ENCODE results near the gene NISCH. TPM values are rescaled to one million over a fixed set of nuclear protein-coding genes. Genes with fewer than 3 reads are reported as not detected.

NISCH gene
- total RNA-seq, 1 experiment from 2014 or later = 72.8 TPM

DNA sequence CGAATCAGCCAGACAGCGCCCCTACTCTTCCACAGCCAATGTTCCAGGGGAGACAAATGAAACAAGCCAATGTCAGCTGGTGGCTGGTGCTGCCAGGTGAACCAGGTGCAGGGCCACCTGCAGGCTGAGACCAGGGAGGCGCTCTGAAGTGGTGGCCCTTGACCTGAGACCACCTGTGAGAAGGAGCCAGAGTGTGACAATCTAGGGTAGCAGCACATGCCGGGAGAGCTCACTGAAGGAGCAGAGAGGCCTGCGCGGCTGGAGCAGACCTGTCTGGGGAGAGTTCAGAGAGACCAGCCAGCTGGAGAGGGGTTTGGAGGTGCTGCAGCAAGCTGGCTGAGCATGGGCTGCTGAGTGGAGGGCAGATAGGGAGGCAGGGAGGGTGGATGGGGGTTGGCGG is 39.0 kb downstream of the NISCH start:
- Histone ChIP-seq H3K4me2 (ENCODE audit: low read length) (no peak overlapping the region), H3K9me2 (ENCODE audit: insufficient read depth) (no peaks in the 10 kb centered on the region), H3K9ac (ENCODE audit: low read length) (no peak overlapping the region), H4K20me1 (ENCODE audit: insufficient read depth) (no peaks in the 10 kb centered on the region), H3K79me2 (ENCODE audit: insufficient read depth, low read length) (no peaks in the 10 kb centered on the region), H3K4me1 (ENCODE audit: control insufficient read depth in 1 of 2, insufficient read depth in 2 of 2, low read length in 2 of 2) (no peaks in the 10 kb centered on the region), H3K36me3 (ENCODE audit: control insufficient read depth in 1 of 2, insufficient read depth in 2 of 2, low read length in 2 of 2) (peaks cover 0 to 21% of the 10 kb centered on the region in 2 experiments; a peak in 2 of 4 replicates), H3K27ac (ENCODE audit: low read depth, low read length) (no peak overlapping the region), H2AFZ (ENCODE audit: low read depth, low read length, poor library complexity, severe bottlenecking) (no peak overlapping the region), H3K27me3 (ENCODE audit: insufficient read depth, low read length) (no peaks in the 10 kb centered on the region), H3K4me3 (replicated peaks in 1 of 2; ENCODE audit: low read depth in 1 of 2, low read length in 2 of 2) (no peak overlapping the region), H3K9me3 (ENCODE audit: control insufficient read depth in 1 of 2, insufficient read depth in 1 of 2, low read depth in 1 of 2, low read length in 2 of 2) (no peaks in the 10 kb centered on the region)
- no peak for TF ChIP-seq CBX3 (IDR thresholded peaks at IDR 0.05; ENCODE audit: low read depth)
- ATAC-seq (no peak), DNase-seq (ENCODE audit: low read depth, low spot score) (no peak)
- ChIA-PET POLR2A (interaction anchor here (0.6 kb wide), 1 partner anchor 750 kb away, joined by 3 read pairs; no protein-coding TSS in a partner anchor), CTCF (no interaction called here), RAD21 (ENCODE audit: low non-redundant PET in 1 of 2, low total read pairs in 2 of 2, uncharacterized antibody in 2 of 2, unreplicated experiment in 2 of 2) (no interaction called here)
- intact Hi-C loops (cut with micrococcal nuclease) = no loop called here
- no TSS peak for BruUV-seq (replicated peaks)

DNA sequence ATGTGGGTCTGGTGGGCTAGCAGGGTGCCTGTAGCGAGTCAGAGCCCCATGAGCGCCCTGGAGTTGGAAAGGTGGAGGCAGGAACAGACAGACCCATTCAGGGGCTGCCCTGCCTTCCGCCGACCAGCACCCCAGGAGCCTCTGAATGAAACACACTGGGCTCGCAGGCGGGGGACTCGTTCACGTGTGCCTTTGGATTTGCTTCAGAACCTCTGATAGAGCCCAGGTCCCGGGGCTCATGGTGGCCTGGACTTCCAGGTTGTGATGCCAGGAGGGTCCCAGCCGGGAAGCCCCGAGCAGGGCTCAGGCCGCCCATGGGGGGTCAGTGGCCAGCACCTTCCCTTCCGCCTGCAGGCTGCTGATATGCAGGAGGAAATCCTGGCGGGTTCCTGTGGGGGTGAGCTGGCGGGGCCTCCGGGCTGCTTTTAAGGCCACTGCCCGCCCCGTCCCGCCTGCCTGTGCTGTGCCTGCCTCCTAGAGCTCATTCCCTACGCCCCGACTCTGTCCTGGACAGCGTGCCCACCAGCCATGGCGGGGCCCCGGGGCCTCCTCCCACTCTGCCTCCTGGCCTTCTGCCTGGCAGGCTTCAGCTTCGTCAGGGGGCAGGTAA is 39.6 kb downstream of the NISCH start, which contains the start of gene STAB1:
Gene STAB1 (plus strand): TSS at position 453 of the 610 bp plus-strand sequence. CDS start 76 bp downstream, at position 529.
- no peak within 1 kb of the TSS for H2AFZ ChIP-seq (ENCODE audit: low read depth, low read length, poor library complexity, severe bottlenecking)
- H3K9ac ChIP-seq (ENCODE audit: low read length) = no peak within 1 kb of the TSS
- peaks cover 0 to 19% of the 10 kb centered on the region in 2 experiments; a peak in 2 of 4 replicates for H3K36me3 ChIP-seq (ENCODE audit: control insufficient read depth in 1 of 2, insufficient read depth in 2 of 2, low read length in 2 of 2)
- no peaks in the 10 kb centered on the region for H3K27me3 ChIP-seq (ENCODE audit: insufficient read depth, low read length)
- no peak within 1 kb of the TSS for H3K4me3 ChIP-seq (replicated peaks in 1 of 2; ENCODE audit: low read depth in 1 of 2, low read length in 2 of 2)
- ChIA-PET POLR2A (interaction anchor here (0.6 kb wide), 1 partner anchor 750 kb away, joined by 3 read pairs; no protein-coding TSS in a partner anchor), RAD21 (ENCODE audit: low non-redundant PET in 1 of 2, low total read pairs in 2 of 2, uncharacterized antibody in 2 of 2, unreplicated experiment in 2 of 2) (no interaction called here), CTCF (no interaction called here)
- ATAC-seq (no peak), DNase-seq (ENCODE audit: low read depth, low spot score) (no peak)
- intact Hi-C loops (cut with micrococcal nuclease) = no loop called here
- H3K4me2 ChIP-seq (ENCODE audit: low read length) = no peak within 1 kb of the TSS
- no peaks in the 10 kb centered on the region for H3K79me2 ChIP-seq (ENCODE audit: insufficient read depth, low read length)
- no peaks in the 10 kb centered on the region for H3K9me2 ChIP-seq (ENCODE audit: insufficient read depth)
- no peaks in the 10 kb centered on the region for H3K4me1 ChIP-seq (ENCODE audit: control insufficient read depth in 1 of 2, insufficient read depth in 2 of 2, low read length in 2 of 2)
- no peaks in the 10 kb centered on the region for H3K9me3 ChIP-seq (ENCODE audit: control insufficient read depth in 1 of 2, insufficient read depth in 1 of 2, low read depth in 1 of 2, low read length in 2 of 2)
- H4K20me1 ChIP-seq (ENCODE audit: insufficient read depth) = no peaks in the 10 kb centered on the region
- BruUV-seq (replicated peaks) = no TSS peak
- no peak within 1 kb of the TSS for H3K27ac ChIP-seq (ENCODE audit: low read depth, low read length)
- TF ChIP-seq ZNF274 (IDR thresholded peaks at IDR 0.05; ENCODE audit: low read depth, low read length) = no peak
- no peak for TF ChIP-seq YY1 (IDR thresholded peaks at IDR 0.05; ENCODE audit: extremely low read depth, insufficient replicate concordance, low read depth, low read length)
- TF ChIP-seq, protein P1, sequence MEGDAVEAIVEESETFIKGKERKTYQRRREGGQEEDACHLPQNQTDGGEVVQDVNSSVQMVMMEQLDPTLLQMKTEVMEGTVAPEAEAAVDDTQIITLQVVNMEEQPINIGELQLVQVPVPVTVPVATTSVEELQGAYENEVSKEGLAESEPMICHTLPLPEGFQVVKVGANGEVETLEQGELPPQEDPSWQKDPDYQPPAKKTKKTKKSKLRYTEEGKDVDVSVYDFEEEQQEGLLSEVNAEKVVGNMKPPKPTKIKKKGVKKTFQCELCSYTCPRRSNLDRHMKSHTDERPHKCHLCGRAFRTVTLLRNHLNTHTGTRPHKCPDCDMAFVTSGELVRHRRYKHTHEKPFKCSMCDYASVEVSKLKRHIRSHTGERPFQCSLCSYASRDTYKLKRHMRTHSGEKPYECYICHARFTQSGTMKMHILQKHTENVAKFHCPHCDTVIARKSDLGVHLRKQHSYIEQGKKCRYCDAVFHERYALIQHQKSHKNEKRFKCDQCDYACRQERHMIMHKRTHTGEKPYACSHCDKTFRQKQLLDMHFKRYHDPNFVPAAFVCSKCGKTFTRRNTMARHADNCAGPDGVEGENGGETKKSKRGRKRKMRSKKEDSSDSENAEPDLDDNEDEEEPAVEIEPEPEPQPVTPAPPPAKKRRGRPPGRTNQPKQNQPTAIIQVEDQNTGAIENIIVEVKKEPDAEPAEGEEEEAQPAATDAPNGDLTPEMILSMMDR (IDR thresholded peaks at IDR 0.05 in 2 of 3, conservative IDR thresholded peaks at IDR 0.05 in 1 of 3; ENCODE audit: borderline replicate concordance in 1 of 3, insufficient read depth in 1 of 3, low read depth in 2 of 3, low read length in 2 of 3) = no peak
- no peak for TF ChIP-seq CEBPB (IDR thresholded peaks at IDR 0.05; ENCODE audit: low read depth)
- no peak for TF ChIP-seq FOSL1 (IDR thresholded peaks at IDR 0.05; ENCODE audit: low read depth)
- TF ChIP-seq JUND (IDR thresholded peaks at IDR 0.05) = no peak
- TF ChIP-seq EZH2phosphoT487 (IDR thresholded peaks at IDR 0.05; ENCODE audit: borderline replicate concordance) = no peak
- no peak for TF ChIP-seq POLR2A (IDR thresholded peaks at IDR 0.05; ENCODE audit: borderline replicate concordance, extremely low read depth, insufficient read depth, insufficient read length)
- no peak for TF ChIP-seq SRF (IDR thresholded peaks at IDR 0.05; ENCODE audit: low read depth)
- TF ChIP-seq, protein P2, sequence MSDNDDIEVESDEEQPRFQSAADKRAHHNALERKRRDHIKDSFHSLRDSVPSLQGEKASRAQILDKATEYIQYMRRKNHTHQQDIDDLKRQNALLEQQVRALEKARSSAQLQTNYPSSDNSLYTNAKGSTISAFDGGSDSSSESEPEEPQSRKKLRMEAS (IDR thresholded peaks at IDR 0.05) = no peak
- TF ChIP-seq POLR2AphosphoS5 (IDR thresholded peaks at IDR 0.05; ENCODE audit: low read depth, low read length) = no peak
- TF ChIP-seq EZH2 (IDR thresholded peaks at IDR 0.05) = no peak
- TF ChIP-seq, protein P3, sequence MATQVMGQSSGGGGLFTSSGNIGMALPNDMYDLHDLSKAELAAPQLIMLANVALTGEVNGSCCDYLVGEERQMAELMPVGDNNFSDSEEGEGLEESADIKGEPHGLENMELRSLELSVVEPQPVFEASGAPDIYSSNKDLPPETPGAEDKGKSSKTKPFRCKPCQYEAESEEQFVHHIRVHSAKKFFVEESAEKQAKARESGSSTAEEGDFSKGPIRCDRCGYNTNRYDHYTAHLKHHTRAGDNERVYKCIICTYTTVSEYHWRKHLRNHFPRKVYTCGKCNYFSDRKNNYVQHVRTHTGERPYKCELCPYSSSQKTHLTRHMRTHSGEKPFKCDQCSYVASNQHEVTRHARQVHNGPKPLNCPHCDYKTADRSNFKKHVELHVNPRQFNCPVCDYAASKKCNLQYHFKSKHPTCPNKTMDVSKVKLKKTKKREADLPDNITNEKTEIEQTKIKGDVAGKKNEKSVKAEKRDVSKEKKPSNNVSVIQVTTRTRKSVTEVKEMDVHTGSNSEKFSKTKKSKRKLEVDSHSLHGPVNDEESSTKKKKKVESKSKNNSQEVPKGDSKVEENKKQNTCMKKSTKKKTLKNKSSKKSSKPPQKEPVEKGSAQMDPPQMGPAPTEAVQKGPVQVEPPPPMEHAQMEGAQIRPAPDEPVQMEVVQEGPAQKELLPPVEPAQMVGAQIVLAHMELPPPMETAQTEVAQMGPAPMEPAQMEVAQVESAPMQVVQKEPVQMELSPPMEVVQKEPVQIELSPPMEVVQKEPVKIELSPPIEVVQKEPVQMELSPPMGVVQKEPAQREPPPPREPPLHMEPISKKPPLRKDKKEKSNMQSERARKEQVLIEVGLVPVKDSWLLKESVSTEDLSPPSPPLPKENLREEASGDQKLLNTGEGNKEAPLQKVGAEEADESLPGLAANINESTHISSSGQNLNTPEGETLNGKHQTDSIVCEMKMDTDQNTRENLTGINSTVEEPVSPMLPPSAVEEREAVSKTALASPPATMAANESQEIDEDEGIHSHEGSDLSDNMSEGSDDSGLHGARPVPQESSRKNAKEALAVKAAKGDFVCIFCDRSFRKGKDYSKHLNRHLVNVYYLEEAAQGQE (IDR thresholded peaks at IDR 0.05; ENCODE audit: low read depth) = no peak
- no peak for TF ChIP-seq EGR1 (IDR thresholded peaks at IDR 0.05; ENCODE audit: low read depth)
- TF ChIP-seq CBX3 (IDR thresholded peaks at IDR 0.05; ENCODE audit: low read depth) = no peak
- no peak for TF ChIP-seq RAD21 (IDR thresholded peaks at IDR 0.05; ENCODE audit: low read depth)

Data from HCT116 (cell line).